ENCODE measurements around the gene FSD1L. TPM values are rescaled to one million over a fixed set of nuclear protein-coding genes. Genes with fewer than 3 reads are reported as not detected.

Gene FSD1L
- total RNA-seq, result 6.8 and 8.7 TPM in 2 replicates

GRCh38 chr9:105447814-105448812 is at the start of gene FSD1L:
Gene FSD1L (plus strand): TSS chr9:105448034. CDS start chr9:105448221, 187 bp downstream.

GRCh38 chr9:105557804-105558610 is 110.2 kb downstream of the FSD1L start, which contains the start of gene FKTN:
Gene FKTN (plus strand): TSS chr9:105558131. CDS start chr9:105575033, 16,902 bp downstream.

Other genes starting within 250 kb of the FSD1L start
- gene SLC44A1, start 203.4 kb upstream of the FSD1L start, total RNA-seq, result 51.6 and 65.9 TPM in 2 replicates
- 34.7 and 62.7 TPM in 2 replicates for gene FKTN, start 110.1 kb downstream of the FSD1L start, total RNA-seq
- not detected in 2 replicates for gene TAL2, start 214.4 kb downstream of the FSD1L start, total RNA-seq
- gene TMEM38B, start 246.5 kb downstream of the FSD1L start, total RNA-seq, result 15.7 and 29.4 TPM in 2 replicates